Panc1 (cell line): ENCODE results near the gene NF1. TPM values are rescaled to one million over a fixed set of nuclear protein-coding genes. Genes with fewer than 3 reads are reported as not detected.

Experiments used
- ATAC-seq: fragments of 200-7000 bp; cut with Tn5 transposase; 2 replicates; pipeline ENCODE4 v1.9.1; 2020; ENCODE audit warnings: mild to moderate bottlenecking, moderate library complexity
- BruUV-seq: library from RNA; stranded (reverse); fragments of 400-500 nt; replicated peaks from 2 replicates; lab custom pipeline; 2021; lab: Mats Ljungman, UMichigan
- CTCF ChIA-PET: fragments of 300-600 bp; sonication (Branson Sonifier 250); formaldehyde crosslinking; loops from one replicate; lab custom pipeline; 2022; ENCODE audit warnings: antibody characterized with exemption; lab: Charles Lee
- POLR2A ChIA-PET: fragments of 300-600 bp; sonication (Branson Sonifier 250); formaldehyde crosslinking; loops from one replicate; lab custom pipeline; 2022; ENCODE audit warnings: antibody characterized with exemption; lab: Charles Lee
- DNase-seq: peaks from one replicate; pipeline ENCODE4 v3.0.0-alpha.2; 2010; ENCODE audit warnings: low read depth, low spot score
- H3K27ac ChIP-seq: 2 replicates; pipeline ENCODE4 v1.5.1; 2011; ENCODE audit warnings: mild to moderate bottlenecking, low read length, inconsistent platforms
- H3K27me3 ChIP-seq: fragments of 200-500 bp; sonication (Bioruptor generic); 2 replicates; pipeline ENCODE4 v1.6.0; 2014; ENCODE audit warnings: low read length, inconsistent platforms; ENCODE audit not compliant: control insufficient read depth, insufficient read depth
- H3K36me3 ChIP-seq: fragments of 200-500 bp; sonication (Bioruptor generic); 2 replicates; pipeline ENCODE4 v1.5.1; 2014; ENCODE audit warnings: inconsistent platforms, mild to moderate bottlenecking, low read length, moderate library complexity; ENCODE audit not compliant: control insufficient read depth, insufficient read depth
- H3K4me1 ChIP-seq: 2 replicates; pipeline ENCODE4 v1.5.1; 2011; ENCODE audit warnings: inconsistent platforms, mild to moderate bottlenecking, low read length, moderate library complexity; ENCODE audit not compliant: control insufficient read depth, insufficient read depth
- H3K4me3 ChIP-seq, 2 experiments: 2 replicates each; pipeline ENCODE4 v1.5.1; 2011 to 2012; ENCODE audit warnings: low read depth in 2 of 2, low read length in 2 of 2, mild to moderate bottlenecking in 2 of 2, inconsistent platforms in 1 of 2, moderate library complexity in 1 of 2
- H3K9me3 ChIP-seq: fragments of 200-500 bp; sonication (Bioruptor generic); 2 replicates; pipeline ENCODE4 v1.5.1; 2014; ENCODE audit warnings: low read depth, mild to moderate bottlenecking, inconsistent platforms, low read length, moderate library complexity; ENCODE audit not compliant: control insufficient read depth, insufficient read depth
- POLR2AphosphoS5 ChIP-seq: IDR thresholded peaks from 2 replicates; pipeline ENCODE4 v1.6.1; 2012; ENCODE audit warnings: mild to moderate bottlenecking, low read depth, low read length, moderate library complexity
- SIN3A ChIP-seq: IDR thresholded peaks from 2 replicates; pipeline ENCODE4 v1.6.1; 2012; ENCODE audit warnings: low read depth, mild to moderate bottlenecking, low read length, moderate library complexity, borderline replicate concordance; ENCODE audit not compliant: insufficient read depth
- TCF7L2 ChIP-seq: IDR thresholded peaks from 2 replicates; pipeline ENCODE4 v1.6.1; 2011; ENCODE audit warnings: mild to moderate bottlenecking, low read depth, low read length, inconsistent platforms
- in situ Hi-C: cut with HindIII; loops from 2 replicates; pipeline ENCODE4 v1.10.0; 2016; ENCODE audit warnings: low sequenced_read_pairs, low pct_unique_long_range_greater_than_20kb
- intact Hi-C: fragments of 100-400 bp; cut with micrococcal nuclease; formaldehyde crosslinking; loops from one replicate; pipeline ENCODE4 v1.10.0; 2022; ENCODE audit not compliant: unreplicated experiment
- total RNA-seq: library from RNA; stranded (reverse); gene quantifications from one replicate; pipeline ENCODE4 v1.2.1, GENCODE V29; 2021; ENCODE audit not compliant: unreplicated experiment
- TF ChIP-seq, protein P1 (sequence below), 2 experiments: IDR thresholded peaks; 2 replicates each; pipeline ENCODE4 v1.6.1; 2011 to 2012; ENCODE audit warnings: low read depth in 2 of 2, control low read depth in 1 of 2, low read length in 1 of 2, mild to moderate bottlenecking in 1 of 2, moderate library complexity in 1 of 2; ENCODE audit not compliant: insufficient read depth in 1 of 2
- TF ChIP-seq, protein P2 (sequence below): fragments of 450-650 bp; IDR thresholded peaks from 2 replicates; pipeline ENCODE4 v1.5.1; 2017; ENCODE audit warnings: mild to moderate bottlenecking

NF1 gene
- total RNA-seq, 1 experiment from 2014 or later = 82.5 TPM

DNA sequence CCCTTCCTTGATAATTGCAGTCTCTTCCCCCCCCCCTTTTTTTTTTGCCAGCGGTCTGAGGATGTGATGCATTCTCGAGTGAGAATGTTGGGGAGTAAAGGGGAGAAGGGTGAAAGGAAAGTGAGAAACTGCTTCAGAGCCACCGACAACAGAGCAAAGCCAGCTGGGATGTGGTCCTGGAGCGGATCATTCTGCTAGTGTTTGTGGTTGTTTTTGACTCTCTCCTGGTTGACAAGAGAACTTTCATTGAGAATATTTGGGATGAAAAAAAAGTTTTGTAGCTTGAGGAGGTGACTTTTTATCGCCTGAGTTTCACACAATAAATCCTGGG, 1.3 kb downstream of the NF1 start:
- no peak for ATAC-seq
- ChIA-PET POLR2A (interaction anchor here (0.6 kb wide), 1 partner anchor 21 kb away, joined by 3 read pairs; no protein-coding TSS in a partner anchor), CTCF (no interaction called here)
- no peak for DNase-seq
- H3K27ac ChIP-seq = peak overlapping the region; percentile 88
- no peaks in the 10 kb centered on the region for H3K27me3 ChIP-seq
- no peaks in the 10 kb centered on the region for H3K9me3 ChIP-seq
- intact Hi-C loops (no loop called here), in situ Hi-C loops (no loop called here)
- no TSS peak for BruUV-seq
- TF ChIP-seq POLR2AphosphoS5 (no peak), SIN3A (no peak), TCF7L2 (no peak)
- TF ChIP-seq, protein P1, sequence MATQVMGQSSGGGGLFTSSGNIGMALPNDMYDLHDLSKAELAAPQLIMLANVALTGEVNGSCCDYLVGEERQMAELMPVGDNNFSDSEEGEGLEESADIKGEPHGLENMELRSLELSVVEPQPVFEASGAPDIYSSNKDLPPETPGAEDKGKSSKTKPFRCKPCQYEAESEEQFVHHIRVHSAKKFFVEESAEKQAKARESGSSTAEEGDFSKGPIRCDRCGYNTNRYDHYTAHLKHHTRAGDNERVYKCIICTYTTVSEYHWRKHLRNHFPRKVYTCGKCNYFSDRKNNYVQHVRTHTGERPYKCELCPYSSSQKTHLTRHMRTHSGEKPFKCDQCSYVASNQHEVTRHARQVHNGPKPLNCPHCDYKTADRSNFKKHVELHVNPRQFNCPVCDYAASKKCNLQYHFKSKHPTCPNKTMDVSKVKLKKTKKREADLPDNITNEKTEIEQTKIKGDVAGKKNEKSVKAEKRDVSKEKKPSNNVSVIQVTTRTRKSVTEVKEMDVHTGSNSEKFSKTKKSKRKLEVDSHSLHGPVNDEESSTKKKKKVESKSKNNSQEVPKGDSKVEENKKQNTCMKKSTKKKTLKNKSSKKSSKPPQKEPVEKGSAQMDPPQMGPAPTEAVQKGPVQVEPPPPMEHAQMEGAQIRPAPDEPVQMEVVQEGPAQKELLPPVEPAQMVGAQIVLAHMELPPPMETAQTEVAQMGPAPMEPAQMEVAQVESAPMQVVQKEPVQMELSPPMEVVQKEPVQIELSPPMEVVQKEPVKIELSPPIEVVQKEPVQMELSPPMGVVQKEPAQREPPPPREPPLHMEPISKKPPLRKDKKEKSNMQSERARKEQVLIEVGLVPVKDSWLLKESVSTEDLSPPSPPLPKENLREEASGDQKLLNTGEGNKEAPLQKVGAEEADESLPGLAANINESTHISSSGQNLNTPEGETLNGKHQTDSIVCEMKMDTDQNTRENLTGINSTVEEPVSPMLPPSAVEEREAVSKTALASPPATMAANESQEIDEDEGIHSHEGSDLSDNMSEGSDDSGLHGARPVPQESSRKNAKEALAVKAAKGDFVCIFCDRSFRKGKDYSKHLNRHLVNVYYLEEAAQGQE (IDR thresholded peaks at IDR 0.05; ENCODE audit: insufficient read depth in 1 of 2, low read depth in 2 of 2, low read length in 1 of 2) = no peak
- TF ChIP-seq, protein P2, sequence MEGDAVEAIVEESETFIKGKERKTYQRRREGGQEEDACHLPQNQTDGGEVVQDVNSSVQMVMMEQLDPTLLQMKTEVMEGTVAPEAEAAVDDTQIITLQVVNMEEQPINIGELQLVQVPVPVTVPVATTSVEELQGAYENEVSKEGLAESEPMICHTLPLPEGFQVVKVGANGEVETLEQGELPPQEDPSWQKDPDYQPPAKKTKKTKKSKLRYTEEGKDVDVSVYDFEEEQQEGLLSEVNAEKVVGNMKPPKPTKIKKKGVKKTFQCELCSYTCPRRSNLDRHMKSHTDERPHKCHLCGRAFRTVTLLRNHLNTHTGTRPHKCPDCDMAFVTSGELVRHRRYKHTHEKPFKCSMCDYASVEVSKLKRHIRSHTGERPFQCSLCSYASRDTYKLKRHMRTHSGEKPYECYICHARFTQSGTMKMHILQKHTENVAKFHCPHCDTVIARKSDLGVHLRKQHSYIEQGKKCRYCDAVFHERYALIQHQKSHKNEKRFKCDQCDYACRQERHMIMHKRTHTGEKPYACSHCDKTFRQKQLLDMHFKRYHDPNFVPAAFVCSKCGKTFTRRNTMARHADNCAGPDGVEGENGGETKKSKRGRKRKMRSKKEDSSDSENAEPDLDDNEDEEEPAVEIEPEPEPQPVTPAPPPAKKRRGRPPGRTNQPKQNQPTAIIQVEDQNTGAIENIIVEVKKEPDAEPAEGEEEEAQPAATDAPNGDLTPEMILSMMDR = no peak
- no peaks in the 10 kb centered on the region for H3K36me3 ChIP-seq
- peaks cover 22% of the 10 kb centered on the region for H3K4me1 ChIP-seq
- H3K4me3 ChIP-seq = peak overlapping the region; percentile 64 to 83

- Histone ChIP-seq H3K27me3 (no peaks in the 10 kb centered on the region), H3K4me1 (peaks cover 22% of the 10 kb centered on the region), H3K36me3 (no peaks in the 10 kb centered on the region), H3K4me3 (no peak overlapping the region), H3K27ac (no peak overlapping the region), H3K9me3 (no peaks in the 10 kb centered on the region)
- ChIA-PET CTCF (interaction anchor here (0.5 kb wide), 1 partner anchor 29 kb away, joined by 4 read pairs; no protein-coding TSS in a partner anchor), POLR2A (interaction anchor here (0.6 kb wide), 1 partner anchor 66 kb away, joined by 3 read pairs; no protein-coding TSS in a partner anchor)
- ATAC-seq (no peak), DNase-seq (no peak)
- no peak for TF ChIP-seq POLR2AphosphoS5
- TF ChIP-seq SIN3A = no peak
- TF ChIP-seq, protein P2 = no peak
- no peak for TF ChIP-seq TCF7L2
- TF ChIP-seq, protein P1 (IDR thresholded peaks at IDR 0.05; ENCODE audit: insufficient read depth in 1 of 2, low read depth in 2 of 2, low read length in 1 of 2) = no peak
- no TSS peak for BruUV-seq
- in situ Hi-C loops = no loop called here
- intact Hi-C loops = no loop called here
Measured at GRCh38 chr17:31099016-31099415, 4.2 kb downstream of the NF1 start.
